ENCODE measurements around the gene ERGIC3. TPM values are rescaled to one million over a fixed set of nuclear protein-coding genes. Genes with fewer than 3 reads are reported as not detected.

Gene ERGIC3
- total RNA-seq, 1 experiment from 2014 or later: 392 TPM

- intact Hi-C loops (cut with micrococcal nuclease; ENCODE audit: unreplicated experiment): no loop called here
- no TSS peak for BruUV-seq (replicated peaks)
- TF ChIP-seq CTCF (IDR thresholded peaks at IDR 0.05; ENCODE audit: unreplicated experiment): no peak
- no peak overlapping the region for H3K27ac Mint-ChIP-seq (ENCODE audit: unreplicated experiment)
- H3K4me3 Mint-ChIP-seq (ENCODE audit: low read depth, unreplicated experiment): no peak overlapping the region
- peaks cover 19% of the 10 kb centered on the region for H3K36me3 Mint-ChIP-seq (ENCODE audit: insufficient read depth, unreplicated experiment)
- H3K4me1 Mint-ChIP-seq (ENCODE audit: low read depth, unreplicated experiment): no peaks in the 10 kb centered on the region
- CTCF ChIA-PET: no interaction called here
- no peaks in the 10 kb centered on the region for H3K27me3 Mint-ChIP-seq (ENCODE audit: unreplicated experiment)
- DNase-seq: no peak
- H3K9me3 Mint-ChIP-seq (ENCODE audit: low read depth, unreplicated experiment): no peaks in the 10 kb centered on the region
Measured at GRCh38 chr20:35497320-35497719, 44.6 kb upstream of the ERGIC3 start.

DNA sequence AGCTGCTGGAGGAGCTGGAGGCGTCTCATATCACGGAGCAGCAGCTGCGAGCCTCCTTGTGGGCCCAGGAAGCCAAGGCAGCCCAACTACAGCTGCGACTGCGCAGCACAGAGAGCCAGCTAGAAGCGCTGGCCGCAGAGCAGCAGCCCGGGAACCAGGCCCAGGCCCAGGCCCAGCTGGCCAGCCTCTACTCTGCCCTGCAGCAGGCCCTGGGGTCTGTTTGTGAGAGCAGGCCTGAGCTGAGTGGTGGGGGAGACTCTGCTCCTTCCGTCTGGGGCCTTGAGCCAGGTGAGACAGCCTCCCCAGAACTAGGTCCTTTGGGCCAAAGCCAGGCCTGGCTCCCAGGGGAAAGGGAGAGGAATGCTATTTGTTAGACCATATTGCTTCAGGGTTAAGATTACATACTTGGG lies 44.1 kb upstream of the ERGIC3 start:
- CTCF ChIA-PET: interaction anchor here (0.5 kb wide), 1 partner anchor 1093 kb away, joined by 3 read pairs; no protein-coding TSS in a partner anchor
- no peak overlapping the region for H3K4me3 Mint-ChIP-seq (ENCODE audit: low read depth, unreplicated experiment)
- no TSS peak for BruUV-seq (replicated peaks)
- no peak for TF ChIP-seq CTCF (IDR thresholded peaks at IDR 0.05; ENCODE audit: unreplicated experiment)
- H3K36me3 Mint-ChIP-seq (ENCODE audit: insufficient read depth, unreplicated experiment): peaks cover 23% of the 10 kb centered on the region
- intact Hi-C loops (cut with micrococcal nuclease; ENCODE audit: unreplicated experiment): no loop called here
- H3K9me3 Mint-ChIP-seq (ENCODE audit: low read depth, unreplicated experiment): no peaks in the 10 kb centered on the region
- no peaks in the 10 kb centered on the region for H3K4me1 Mint-ChIP-seq (ENCODE audit: low read depth, unreplicated experiment)
- no peak overlapping the region for H3K27ac Mint-ChIP-seq (ENCODE audit: unreplicated experiment)
- no peaks in the 10 kb centered on the region for H3K27me3 Mint-ChIP-seq (ENCODE audit: unreplicated experiment)
- DNase-seq: no peak

- CTCF ChIA-PET: interaction anchor here (1.4 kb wide), 1 partner anchor 17 kb away, joined by 6 read pairs; no protein-coding TSS in a partner anchor
- DNase-seq: no peak
- BruUV-seq (replicated peaks): no TSS peak
- no peak for TF ChIP-seq CTCF (IDR thresholded peaks at IDR 0.05; ENCODE audit: unreplicated experiment)
- no peaks in the 10 kb centered on the region for H3K4me1 Mint-ChIP-seq (ENCODE audit: low read depth, unreplicated experiment)
- intact Hi-C loops (cut with micrococcal nuclease; ENCODE audit: unreplicated experiment): no loop called here
- no peak overlapping the region for H3K4me3 Mint-ChIP-seq (ENCODE audit: low read depth, unreplicated experiment)
- H3K36me3 Mint-ChIP-seq (ENCODE audit: insufficient read depth, unreplicated experiment): peaks cover 26% of the 10 kb centered on the region
- no peak overlapping the region for H3K27ac Mint-ChIP-seq (ENCODE audit: unreplicated experiment)
- no peaks in the 10 kb centered on the region for H3K9me3 Mint-ChIP-seq (ENCODE audit: low read depth, unreplicated experiment)
- no peaks in the 10 kb centered on the region for H3K27me3 Mint-ChIP-seq (ENCODE audit: unreplicated experiment)
Measured at GRCh38 chr20:35499271-35499670, 42.6 kb upstream of the ERGIC3 start.

DNA sequence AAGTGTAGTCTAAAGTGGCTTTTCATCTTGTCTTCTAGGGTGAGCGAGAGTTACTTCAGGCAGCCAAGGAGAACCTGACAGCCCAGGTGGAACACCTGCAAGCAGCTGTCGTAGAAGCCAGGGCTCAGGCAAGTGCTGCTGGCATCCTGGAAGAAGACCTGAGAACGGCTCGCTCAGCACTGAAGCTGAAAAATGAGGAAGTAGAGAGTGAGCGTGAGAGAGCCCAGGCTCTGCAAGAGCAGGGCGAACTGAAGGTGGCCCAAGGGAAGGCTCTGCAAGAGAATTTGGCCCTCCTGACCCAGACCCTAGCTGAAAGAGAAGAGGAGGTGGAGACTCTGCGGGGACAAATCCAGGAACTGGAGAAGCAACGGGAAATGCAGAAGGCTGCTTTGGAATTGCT lies 39.5 kb upstream of the ERGIC3 start:
- Mint-ChIP-seq H3K27ac (ENCODE audit: unreplicated experiment) (no peak overlapping the region), H3K4me1 (ENCODE audit: low read depth, unreplicated experiment) (no peaks in the 10 kb centered on the region), H3K4me3 (ENCODE audit: low read depth, unreplicated experiment) (no peak overlapping the region), H3K27me3 (ENCODE audit: unreplicated experiment) (no peaks in the 10 kb centered on the region), H3K9me3 (ENCODE audit: low read depth, unreplicated experiment) (no peaks in the 10 kb centered on the region), H3K36me3 (ENCODE audit: insufficient read depth, unreplicated experiment) (peaks cover 24% of the 10 kb centered on the region)
- intact Hi-C loops (cut with micrococcal nuclease; ENCODE audit: unreplicated experiment): no loop called here
- no TSS peak for BruUV-seq (replicated peaks)
- no peak for DNase-seq
- no peak for TF ChIP-seq CTCF (IDR thresholded peaks at IDR 0.05; ENCODE audit: unreplicated experiment)
- CTCF ChIA-PET: no interaction called here

All from Calu3 (cell line).